NCI-H1417 treated with DMSO at 0.1 percent for 48 hours (cell line): ENCODE measurements around the gene ARID3A.

Experiments
- DNase-seq: peaks from one replicate; lab custom pipeline; 2025; lab: John Stamatoyannopoulos, UW

Gene ARID3A

GRCh38 chr19:912181-913079 lies 13.4 kb upstream of the ARID3A start:
- no peak for DNase-seq

GRCh38 chr19:913080-913748 lies 12.6 kb upstream of the ARID3A start, which contains the start of gene R3HDM4:
Gene R3HDM4 (minus strand): TSS chr19:913219. CDS start chr19:913157, 62 bp downstream.
- no peak for DNase-seq

- DNase-seq = no peak
Measured at GRCh38 chr19:916645-917322, 9.1 kb upstream of the ARID3A start.

- DNase-seq = no peak
Measured at GRCh38 chr19:917323-918151, 8.3 kb upstream of the ARID3A start, which contains the start of gene KISS1R. Gene KISS1R (plus strand): TSS chr19:917333. CDS start chr19:917503, 170 bp downstream.

- no peak for DNase-seq
Measured at GRCh38 chr19:918152-918437, 7.7 kb upstream of the ARID3A start.

GRCh38 chr19:918481-919198 lies 7.2 kb upstream of the ARID3A start:
- no peak for DNase-seq

- DNase-seq = peak; percentile 32
Measured at GRCh38 chr19:919199-920050, 6.4 kb upstream of the ARID3A start.

- peak; percentile 32 for DNase-seq
Measured at GRCh38 chr19:920051-920864, 5.6 kb upstream of the ARID3A start.

GRCh38 chr19:924553-925086 lies 1.2 kb upstream of the ARID3A start:
- no peak for DNase-seq

GRCh38 chr19:925087-925525 lies 729 bp upstream of the ARID3A start:
- peak; percentile 67 for DNase-seq

GRCh38 chr19:926323-926588 lies 421 bp downstream of the ARID3A start:
- no peak for DNase-seq

GRCh38 chr19:926589-927350 lies 935 bp downstream of the ARID3A start:
- DNase-seq = no peak

GRCh38 chr19:927351-927779 lies 1.5 kb downstream of the ARID3A start:
- DNase-seq = no peak

GRCh38 chr19:927780-928401 lies 2.1 kb downstream of the ARID3A start:
- no peak for DNase-seq

- no peak for DNase-seq
Measured at GRCh38 chr19:928471-929202, 2.8 kb downstream of the ARID3A start.

- no peak for DNase-seq
Measured at GRCh38 chr19:929203-929890, 3.5 kb downstream of the ARID3A start.

- DNase-seq = no peak
Measured at GRCh38 chr19:929891-930258, 4.0 kb downstream of the ARID3A start.
